Heart right ventricle (tissue), 16 donors: ENCODE data around the gene LRRC3. TPM values are rescaled to one million over a fixed set of nuclear protein-coding genes. Genes with fewer than 3 reads are reported as not detected.
A peak's percentile ranks its signal among the peaks of the same experiment; 100 is the strongest.

Experiments
- ATAC-seq, 8 donors: fragments of 200-7000 bp; cut with Tn5 transposase; one replicate each; pipeline ENCODE4 v1.9.1; 2020; ENCODE audit warnings: mild to moderate bottlenecking in 8 of 8, moderate library complexity in 8 of 8, moderate number of reproducible peaks in 1 of 8
- DNase-seq, 2 donors: peaks; one replicate each; pipeline ENCODE4 v3.0.0-alpha.2; 2020
- H3K27ac ChIP-seq, 10 donors: fragments of 200-600 bp; sonication (generic) in 2 of 10; one replicate each; pipeline versions ENCODE4 v1.5.0 to v1.8.0; 2020 to 2022; ENCODE audit warnings: mild to moderate bottlenecking in 3 of 10
- H3K27me3 ChIP-seq, 7 donors: fragments of 200-600 bp; one replicate each; pipeline ENCODE4 v1.8.0; 2021 to 2022; ENCODE audit warnings: mild to moderate bottlenecking in 2 of 7
- H3K36me3 ChIP-seq, 9 donors: fragments of 200-600 bp; sonication (generic) in 1 of 9; one replicate each; pipeline versions ENCODE4 v1.5.0 to v1.8.0; 2020 to 2022; ENCODE audit warnings: mild to moderate bottlenecking in 2 of 9
- H3K4me1 ChIP-seq, 9 donors: fragments of 200-600 bp; sonication (generic) in 1 of 9; one replicate each; pipeline versions ENCODE4 v1.5.0 to v1.8.0; 2020 to 2022; ENCODE audit warnings: mild to moderate bottlenecking in 4 of 9
- H3K4me3 ChIP-seq, 10 donors: fragments of 200-600 bp; sonication (generic) in 2 of 10; one replicate each; pipeline versions ENCODE4 v1.5.0 to v1.8.0; 2020 to 2022; ENCODE audit warnings: mild to moderate bottlenecking in 7 of 10, moderate library complexity in 2 of 10
- H3K9me3 ChIP-seq, 11 donors: fragments of 200-600 bp in 10 of 11; sonication (generic) in 2 of 11; one replicate each; pipeline versions ENCODE4 v1.5.0 to v1.8.0; 2013 to 2022; ENCODE audit warnings: mild to moderate bottlenecking in 2 of 11, control low read depth in 1 of 11, moderate library complexity in 1 of 11
- CTCF ChIP-seq, 9 donors: fragments of 200-600 bp; sonication (generic) in 2 of 9; IDR thresholded peaks; one replicate each; pipeline versions ENCODE4 v1.5.0 to v1.8.0; 2021 to 2022; ENCODE audit warnings: antibody characterized with exemption in 9 of 9, mild to moderate bottlenecking in 5 of 9, moderate library complexity in 1 of 9
- WGBS, 2 donors: extraction: QIAGEN DNeasy Blood & Tissue Kit; methylation state at CpG; one replicate each; pipeline ENCODE4 v1.1.7; 2013; ENCODE audit warnings: inconsistent platforms in 1 of 2; 5-methylcytosine and 5-hydroxymethylcytosine counted together
- intact Hi-C, 10 donors: fragments of 100-400 bp; cut with DNase I; formaldehyde crosslinking; loops; one replicate each; pipeline versions ENCODE4 v1.11.1 to v1.14.2; 2022
- polyA plus RNA-seq, 2 donors: library from polyadenylated mRNA; stranded (reverse); fragments of 200-250 nt; gene quantifications; one replicate each; pipeline ENCODE4 v1.2.3, GENCODE V29; 2013
- total RNA-seq, 10 donors: library from RNA; stranded (reverse); fragmentation: NEBNext Ultra II Directional in 3 of 10; extraction: Animal tissue kit (Norgen Biotek cat#: 25700) in 3 of 10; gene quantifications; one replicate each; pipeline versions ENCODE4 v1.2.1 to v1.2.4, GENCODE V29; 2021 to 2023
- donor health status: Arrhythmogenic right ventricular cardiomyopathy.
- donor health status: ischemic (EF 13 %, LVEDD 7.1; RV severe dilation, severe dysfunction).
- donor health status: healthy with polysubstance abuse.
- donor health status: DM: no; HTN: yes; CAD: no.
- donor health status: DM: no; HTN: no; CAD: no.
- donor health status: ischemic (EF 25% LVEDD 6.9; RV normal size, moderate dysfunction).
- donor health status: ischemic (EF 25% LVEDD 5.7; RV mildly dilated, moderate dysfunction).
- donor health status: healthy.
- donor health status: DM: yes; HTN: yes; CAD: no.
- donor health status: Ischemic cardiomyopathy.
- donor health status: ischemic (EF 35%, LVEDD 5.7; RV mildly dilated, moderate dysfunction).
- donor health status: nonischemic (EF 11% LVEDD 7.7; RV severe dilation, severe dysfunction).
- donor health status: DM: yes; HTN: yes; CAD: no.
- donor health status: PGD.
- donor health status: ischemic (EF 29% LVEDD 5.4; RV normal size, mild dysfunction).
- donor health status: nonischemic (EF 23%, LVEDD 6.1; RV moderate dilation, normal function).

LRRC3 gene
- total and polyA plus RNA-seq, 12 donors = 1.2 to 3.2 (median 2.0) TPM

GRCh38 chr21:44459712-44460440, 4.6 kb downstream of the LRRC3 start:
- Histone ChIP-seq H3K4me3 (no peak overlapping the region), H3K36me3 (peaks cover 0 to 5% (median 0%) of the 10 kb centered on the region in 9 donors), H3K27ac (no peak overlapping the region), H3K9me3 (no peaks in the 10 kb centered on the region), H3K4me1 (peaks cover 6 to 22% (median 15%) of the 10 kb centered on the region in 9 donors), H3K27me3 (no peaks in the 10 kb centered on the region)
- WGBS, 2 donors = 83 to 85% methylated on average over 14 of the region's 14 CpGs
- no peak for TF ChIP-seq CTCF (IDR thresholded peaks at IDR 0.05)
- ATAC-seq (no peak), DNase-seq (peak in 1 of 2 donors; percentile 3)
- intact Hi-C loops = loop anchor here in 2 of 10 donors (10.0 kb wide), 2 partner anchors 95 to 115 kb away; no protein-coding TSS in a partner anchor

GRCh38 chr21:44460441-44460755, 5.1 kb downstream of the LRRC3 start:
- H3K9me3 ChIP-seq = no peaks in the 10 kb centered on the region

DNA sequence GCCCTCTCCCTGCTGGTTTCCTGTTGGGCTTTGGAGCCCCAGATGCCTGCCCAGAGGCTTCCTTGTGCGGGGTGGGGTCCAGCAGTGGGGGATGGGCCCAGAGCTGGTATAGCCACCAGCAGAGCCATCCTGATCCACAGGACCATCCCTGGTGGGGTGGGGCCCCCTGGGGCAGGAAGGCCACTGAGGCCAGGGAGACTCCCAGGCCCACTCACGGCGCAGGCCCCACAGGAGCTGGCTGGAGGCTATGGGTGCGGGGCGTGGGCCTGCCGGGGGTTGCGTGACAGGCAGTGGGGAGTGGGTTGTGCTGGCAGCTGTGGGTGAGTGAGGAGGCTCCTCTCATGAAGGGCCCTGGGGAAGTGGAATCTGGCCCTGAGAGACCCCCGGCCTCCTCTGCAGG, 5.7 kb downstream of the LRRC3 start:
- no peak overlapping the region for H3K4me3 ChIP-seq
- intact Hi-C loops = no loop called here
- H3K9me3 ChIP-seq = no peaks in the 10 kb centered on the region
- H3K27ac ChIP-seq = no peak overlapping the region
- no peak for TF ChIP-seq CTCF (IDR thresholded peaks at IDR 0.05)
- DNase-seq = no peak
- peak in 1 of 8 donors; percentile 3 for ATAC-seq
- no peaks in the 10 kb centered on the region for H3K27me3 ChIP-seq
- peaks cover 3 to 19% (median 12%) of the 10 kb centered on the region in 9 donors for H3K4me1 ChIP-seq
- peaks cover 0 to 5% (median 0%) of the 10 kb centered on the region in 9 donors for H3K36me3 ChIP-seq
- 96 to 97% methylated on average over 8 of the region's 8 CpGs for WGBS, 2 donors

More at GRCh38 chr21:44460441-44460755, 5.1 kb downstream of the LRRC3 start:
- ATAC-seq (no peak), DNase-seq (no peak)
- Histone ChIP-seq H3K4me3 (no peak overlapping the region), H3K36me3 (peaks cover 0 to 5% (median 0%) of the 10 kb centered on the region in 9 donors), H3K27me3 (no peaks in the 10 kb centered on the region), H3K4me1 (peaks cover 6 to 22% (median 15%) of the 10 kb centered on the region in 9 donors), H3K27ac (no peak overlapping the region)
- 93 to 96% methylated on average over 8 of the region's 8 CpGs for WGBS, 2 donors
- intact Hi-C loops = no loop called here
- TF ChIP-seq CTCF (IDR thresholded peaks at IDR 0.05) = no peak

- 46 to 58% methylated on average over 15 of the region's 15 CpGs for WGBS, 2 donors
- ATAC-seq = peak; percentile 68 to 87 (median 78)
Observed at GRCh38 chr21:44461464-44462001, 6.2 kb downstream of the LRRC3 start.

More at GRCh38 chr21:44461464-44462001, 6.2 kb downstream of the LRRC3 start:
- H3K9me3 ChIP-seq = no peaks in the 10 kb centered on the region
- H3K27me3 ChIP-seq = no peaks in the 10 kb centered on the region
- intact Hi-C loops = no loop called here
- DNase-seq = no peak
- H3K4me3 ChIP-seq = no peak overlapping the region
- no peak overlapping the region for H3K27ac ChIP-seq
- peak; percentile 18 to 61 (median 48) for TF ChIP-seq CTCF (IDR thresholded peaks at IDR 0.05)
- H3K4me1 ChIP-seq = peaks cover 0 to 15% (median 9%) of the 10 kb centered on the region in 9 donors
- peaks cover 0 to 5% (median 0%) of the 10 kb centered on the region in 9 donors for H3K36me3 ChIP-seq
